Neural progenitor cell (in vitro differentiated cells): ENCODE measurements around the gene PLEKHG4B.

ENCODE experiments used
- EZH2phosphoT487 ChIP-seq: fragments of 200-600 bp; sonication (generic); IDR thresholded peaks from 2 replicates; pipeline ENCODE4 v1.6.1; 2017; ENCODE audit warnings: antibody characterized with exemption
- TF ChIP-seq, protein P1 (sequence below): fragments of 200-600 bp; sonication (generic); IDR thresholded peaks from 2 replicates; pipeline ENCODE4 v1.5.1; 2017; ENCODE audit warnings: antibody characterized with exemption, mild to moderate bottlenecking

DNA sequence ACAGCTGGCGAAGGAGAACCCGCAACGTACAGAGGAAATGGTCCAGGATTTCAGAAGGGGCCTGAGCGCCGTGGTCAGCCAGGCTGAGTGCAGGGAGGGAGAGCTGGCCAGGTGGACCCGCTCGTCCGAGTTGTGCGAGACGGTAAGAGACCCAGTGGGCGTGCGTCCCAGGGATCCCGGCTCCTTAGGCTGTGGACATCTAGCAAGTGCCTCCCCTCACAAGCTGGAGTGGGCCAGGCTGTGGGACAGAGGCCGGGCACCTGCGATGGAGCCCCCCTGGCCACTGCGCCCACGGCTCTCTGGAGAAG is 69.8 kb downstream of the PLEKHG4B start:
- TF ChIP-seq, protein P1, sequence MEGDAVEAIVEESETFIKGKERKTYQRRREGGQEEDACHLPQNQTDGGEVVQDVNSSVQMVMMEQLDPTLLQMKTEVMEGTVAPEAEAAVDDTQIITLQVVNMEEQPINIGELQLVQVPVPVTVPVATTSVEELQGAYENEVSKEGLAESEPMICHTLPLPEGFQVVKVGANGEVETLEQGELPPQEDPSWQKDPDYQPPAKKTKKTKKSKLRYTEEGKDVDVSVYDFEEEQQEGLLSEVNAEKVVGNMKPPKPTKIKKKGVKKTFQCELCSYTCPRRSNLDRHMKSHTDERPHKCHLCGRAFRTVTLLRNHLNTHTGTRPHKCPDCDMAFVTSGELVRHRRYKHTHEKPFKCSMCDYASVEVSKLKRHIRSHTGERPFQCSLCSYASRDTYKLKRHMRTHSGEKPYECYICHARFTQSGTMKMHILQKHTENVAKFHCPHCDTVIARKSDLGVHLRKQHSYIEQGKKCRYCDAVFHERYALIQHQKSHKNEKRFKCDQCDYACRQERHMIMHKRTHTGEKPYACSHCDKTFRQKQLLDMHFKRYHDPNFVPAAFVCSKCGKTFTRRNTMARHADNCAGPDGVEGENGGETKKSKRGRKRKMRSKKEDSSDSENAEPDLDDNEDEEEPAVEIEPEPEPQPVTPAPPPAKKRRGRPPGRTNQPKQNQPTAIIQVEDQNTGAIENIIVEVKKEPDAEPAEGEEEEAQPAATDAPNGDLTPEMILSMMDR, result no peak
- TF ChIP-seq EZH2phosphoT487, result no peak
